ENCODE results near the gene POC1A.

The POC1A gene

GRCh38 chr3:52123106-52123725 lies 31.0 kb downstream of the POC1A start:
- peaks cover 0 to 79% of the 10 kb centered on the region in 2 experiments; a peak in 1 of 3 replicates for H3K36me3 ChIP-seq (ENCODE audit: control insufficient read depth in 2 of 2, insufficient read depth in 1 of 2, low read length in 2 of 2)
- H3K4me3 ChIP-seq (ENCODE audit: low read depth, low read length) = no peak overlapping the region
- H3K4me1 ChIP-seq (ENCODE audit: control insufficient read depth, insufficient read depth, low read length) = no peaks in the 10 kb centered on the region
- no peak overlapping the region for H3K27ac ChIP-seq (ENCODE audit: extremely low read depth, low read depth, low read length)
- TF ChIP-seq CTCF (tag by site-specific recombination; IDR thresholded peaks at IDR 0.05) = peak; percentile 86
- 0 out of 2 replicates have a peak, but pooled peaks have one; percentile 7 for TF ChIP-seq IKZF3 (tag by site-specific recombination; IDR thresholded peaks at IDR 0.05)
- peak; percentile 49 for TF ChIP-seq ZNF654 (tag by site-specific recombination; IDR thresholded peaks at IDR 0.05; ENCODE audit: low read depth)
- TF ChIP-seq PBX3 (CRISPR knock-in tag; IDR thresholded peaks at IDR 0.05) = no peak
- H3K9me3 ChIP-seq (ENCODE audit: control insufficient read depth, insufficient read depth, low read depth, low read length) = no peaks in the 10 kb centered on the region
- ChIA-PET CTCF (interaction anchor here (0.6 to 5.0 kb wide), 15 partner anchors 9 to 1507 kb away, joined by 3 to 62 read pairs (median 4); partner anchors contain the start of gene DUSP7), POLR2A (interaction anchor here (0.6 kb wide), 1 partner anchor 78 kb away, joined by 3 read pairs; no protein-coding TSS in a partner anchor)

GRCh38 chr3:52122491-52122890 lies 31.7 kb downstream of the POC1A start:
- H3K9me3 ChIP-seq (ENCODE audit: control insufficient read depth, insufficient read depth, low read depth, low read length) = no peaks in the 10 kb centered on the region
- no peak overlapping the region for H3K4me3 ChIP-seq (ENCODE audit: low read depth, low read length)
- ChIA-PET CTCF (interaction anchor here (0.6 to 5.0 kb wide), 11 partner anchors 9 to 1506 kb away, joined by 3 to 62 read pairs (median 6); partner anchors contain the start of gene DUSP7), POLR2A (no interaction called here)
- TF ChIP-seq ZNF10 (tag by site-specific recombination; IDR thresholded peaks at IDR 0.05) = no peak
- no peak for TF ChIP-seq ZBTB49 (tag by site-specific recombination; IDR thresholded peaks at IDR 0.05; ENCODE audit: low read depth)
- H3K4me1 ChIP-seq (ENCODE audit: control insufficient read depth, insufficient read depth, low read length) = no peaks in the 10 kb centered on the region
- H3K36me3 ChIP-seq (ENCODE audit: control insufficient read depth in 2 of 2, insufficient read depth in 1 of 2, low read length in 2 of 2) = peaks cover 0 to 79% of the 10 kb centered on the region in 2 experiments; a peak in 1 of 3 replicates
- no peak overlapping the region for H3K27ac ChIP-seq (ENCODE audit: extremely low read depth, low read depth, low read length)

- Histone ChIP-seq H3K9me3 (ENCODE audit: control insufficient read depth, insufficient read depth, low read depth, low read length) (no peaks in the 10 kb centered on the region), H3K4me3 (ENCODE audit: low read depth, low read length) (no peak overlapping the region), H3K4me1 (ENCODE audit: control insufficient read depth, insufficient read depth, low read length) (no peaks in the 10 kb centered on the region), H3K36me3 (ENCODE audit: control insufficient read depth in 2 of 2, insufficient read depth in 1 of 2, low read length in 2 of 2) (peaks cover 0 to 77% of the 10 kb centered on the region in 2 experiments; a peak in 1 of 3 replicates), H3K27ac (ENCODE audit: extremely low read depth, low read depth, low read length) (no peak overlapping the region)
- TF ChIP-seq MEIS1 (CRISPR knock-in tag; IDR thresholded peaks at IDR 0.05; ENCODE audit: borderline replicate concordance) = no peak
- TF ChIP-seq ZNF843 (tag by site-specific recombination; IDR thresholded peaks at IDR 0.05) = no peak
- TF ChIP-seq ZNF416 (tag by site-specific recombination; IDR thresholded peaks at IDR 0.05) = no peak
- TF ChIP-seq ZNF202 (tag by site-specific recombination; IDR thresholded peaks at IDR 0.05; ENCODE audit: borderline replicate concordance) = no peak
- no peak for TF ChIP-seq ZNF76 (tag by site-specific recombination; IDR thresholded peaks at IDR 0.05; ENCODE audit: borderline replicate concordance, low read depth)
- TF ChIP-seq REST (tag by site-specific recombination; IDR thresholded peaks at IDR 0.05) = no peak
- POLR2A ChIA-PET = no interaction called here
- CTCF ChIA-PET = interaction anchor here (0.6 to 5.0 kb wide), 5 partner anchors 26 to 119 kb away, joined by 3 to 62 read pairs (median 6); no protein-coding TSS in a partner anchor
These were observed 32.4 kb downstream of the POC1A start for GRCh38 chr3:52121813-52122212.

Measured in HEK293 (cell line).